Stimulated activated naive B cell treated with anti-CD40 and anti-IgM and Interleukin-4, amounts not matched to agents 10 μg/mL and 1 μg/mL and 100 μg/mL, for 72 hours (primary cell): ENCODE data around the gene FCRL5.

Experiments
- ATAC-seq, 2 donors: fragments of 150-1000 bp; cut with Tn5 transposase; replicated peaks; 2 replicates each; pipeline ENCODE4 v1.10.0; 2021; ENCODE audit warnings: moderate library complexity in 1 of 2
- DNase-seq: peaks from one replicate; pipeline ENCODE4 v3.0.0; 2021
- H3K27ac Mint-ChIP-seq: one replicate; pipeline ENCODE4 v1.8.0; 2022; ENCODE audit warnings: mild to moderate bottlenecking, mixed read lengths
- H3K27me3 Mint-ChIP-seq, 2 donors: one replicate each; pipeline ENCODE4 v1.8.0; 2022; ENCODE audit warnings: mixed read lengths in 2 of 2
- H3K36me3 Mint-ChIP-seq, 2 donors: one replicate each; pipeline ENCODE4 v1.8.0; 2022; ENCODE audit warnings: mixed read lengths in 2 of 2, mild to moderate bottlenecking in 1 of 2
- H3K4me1 Mint-ChIP-seq, 2 donors: one replicate each; pipeline ENCODE4 v1.8.0; 2022; ENCODE audit warnings: mixed read lengths in 2 of 2, mild to moderate bottlenecking in 1 of 2
- H3K4me3 Mint-ChIP-seq, 2 donors: one replicate each; pipeline ENCODE4 v1.8.0; 2022; ENCODE audit warnings: mild to moderate bottlenecking in 2 of 2, mixed read lengths in 2 of 2, moderate library complexity in 1 of 2
- H3K9me3 Mint-ChIP-seq, 2 donors: one replicate each; pipeline ENCODE4 v1.8.0; 2022; ENCODE audit warnings: mixed read lengths in 2 of 2, mild to moderate bottlenecking in 1 of 2

Gene FCRL5

DNA sequence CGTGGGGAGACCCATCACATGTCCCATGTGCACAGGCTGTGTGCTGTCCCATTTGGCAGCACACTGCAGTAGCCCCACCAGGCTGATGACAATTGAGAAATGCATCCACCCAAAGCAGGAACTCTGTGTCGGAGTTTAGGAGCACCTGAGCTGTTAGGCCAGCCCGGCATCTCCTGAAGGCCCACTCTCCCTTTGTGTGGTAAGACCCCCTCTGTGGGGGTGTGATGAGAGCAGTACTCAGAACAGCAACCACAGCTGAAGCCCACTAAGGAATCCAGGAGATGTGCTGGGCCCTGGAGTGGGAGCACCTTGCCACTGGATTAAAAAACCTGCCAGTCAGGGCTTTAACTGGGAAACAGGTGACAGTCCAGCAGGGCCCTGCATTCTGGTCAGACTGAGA, 37.2 kb downstream of the FCRL5 start:
- H3K4me3 Mint-ChIP-seq: no peak overlapping the region
- peak overlapping the region; percentile 6 for H3K27ac Mint-ChIP-seq
- H3K9me3 Mint-ChIP-seq: no peaks in the 10 kb centered on the region
- H3K36me3 Mint-ChIP-seq: peaks cover 43 to 51% of the 10 kb centered on the region in 2 donors
- H3K27me3 Mint-ChIP-seq: no peaks in the 10 kb centered on the region
- ATAC-seq: no peak
- DNase-seq: no peak
- H3K4me1 Mint-ChIP-seq: peaks cover 35 to 51% of the 10 kb centered on the region in 2 donors

DNA sequence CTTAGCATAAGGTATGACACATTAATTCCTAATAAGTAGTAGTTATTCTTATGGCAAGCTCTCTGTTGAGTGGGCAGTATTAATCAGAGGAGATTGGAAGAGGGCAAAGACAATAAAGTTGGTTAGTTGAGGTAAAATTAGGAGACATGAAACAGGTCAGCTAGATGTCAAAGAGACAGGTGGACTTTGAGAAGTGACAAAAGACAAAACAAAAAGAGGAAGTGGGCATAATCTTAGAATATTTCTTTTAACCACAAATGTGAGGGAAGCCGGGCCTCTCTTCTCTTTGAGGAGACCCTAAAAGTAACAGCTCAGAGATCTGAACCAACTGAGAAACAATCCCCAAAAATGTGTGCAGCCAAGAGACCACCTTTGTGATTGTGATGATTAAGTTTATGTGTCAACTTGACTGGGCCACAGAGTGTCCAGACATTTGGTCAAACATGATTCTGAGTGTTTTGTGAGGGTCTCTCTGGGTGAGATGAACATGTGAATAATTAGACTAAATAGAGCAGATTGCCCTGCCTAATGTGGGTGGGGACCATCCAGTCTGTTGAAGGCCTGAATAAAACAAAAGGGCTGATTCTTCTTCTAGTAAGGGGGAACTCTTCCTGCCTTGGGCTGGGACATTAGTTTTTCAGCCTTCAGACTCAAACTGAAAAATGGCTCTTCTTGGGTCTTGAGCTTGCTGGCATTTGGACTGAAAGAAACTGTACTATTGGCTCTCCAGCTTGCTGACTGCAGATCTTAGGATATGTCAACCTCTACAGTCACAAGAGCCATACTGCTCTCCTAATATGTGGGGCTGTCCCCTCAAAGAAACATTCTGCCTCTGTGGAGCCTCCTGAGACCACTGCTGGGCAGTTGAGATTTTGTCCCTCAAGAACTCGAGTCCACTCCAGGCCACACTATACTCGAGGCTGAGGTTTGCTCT, 40.0 kb downstream of the FCRL5 start:
- ATAC-seq (peak; percentile 75 to 81), DNase-seq (peak; percentile 54)
- H3K4me1 Mint-ChIP-seq: peaks cover 51 to 72% of the 10 kb centered on the region in 2 donors
- H3K27me3 Mint-ChIP-seq: no peaks in the 10 kb centered on the region
- H3K27ac Mint-ChIP-seq: peak overlapping the region; percentile 93
- H3K36me3 Mint-ChIP-seq: peaks cover 20 to 35% of the 10 kb centered on the region in 2 donors
- peak overlapping the region; percentile 40 to 55 for H3K4me3 Mint-ChIP-seq
- no peaks in the 10 kb centered on the region for H3K9me3 Mint-ChIP-seq

DNA sequence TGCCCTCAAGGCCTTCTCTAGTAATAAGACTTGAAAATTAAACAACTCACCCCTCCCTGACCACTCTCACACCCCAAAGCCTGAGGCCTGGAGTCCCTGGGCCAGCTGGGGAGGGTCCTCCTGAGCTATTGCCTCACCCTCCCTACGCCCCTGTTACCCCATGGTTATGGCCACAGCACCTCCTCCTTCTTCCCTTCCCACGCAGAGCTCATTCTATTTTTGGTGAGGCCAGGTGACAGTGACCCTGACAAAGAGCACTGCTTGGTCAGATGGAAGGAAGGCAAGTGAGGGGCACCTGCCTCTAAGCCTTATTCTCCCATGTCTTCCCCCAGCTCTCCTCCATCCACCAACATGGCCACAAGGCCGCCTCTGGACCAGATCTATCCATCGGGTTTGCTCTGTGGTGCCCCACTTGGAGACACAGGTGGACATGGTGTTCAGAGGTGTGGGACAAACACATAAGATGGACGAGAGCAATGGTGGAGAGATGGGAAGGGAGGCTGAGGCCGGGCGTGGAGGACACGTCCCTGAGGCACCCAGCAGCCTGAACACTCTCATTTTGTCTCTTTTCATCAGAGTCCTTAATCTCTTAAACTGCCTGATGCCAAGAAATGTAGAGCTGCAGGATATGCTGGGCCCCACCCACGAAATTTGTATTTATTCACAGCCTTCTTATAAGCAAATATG, 42.6 kb downstream of the FCRL5 start:
- Mint-ChIP-seq H3K36me3 (peaks cover 5 to 13% of the 10 kb centered on the region in 2 donors), H3K4me1 (peaks cover 62 to 78% of the 10 kb centered on the region in 2 donors), H3K9me3 (no peaks in the 10 kb centered on the region), H3K27ac (peak overlapping the region; percentile 91), H3K27me3 (no peaks in the 10 kb centered on the region), H3K4me3 (no peak overlapping the region)
- DNase-seq (no peak), ATAC-seq (no peak)

DNA sequence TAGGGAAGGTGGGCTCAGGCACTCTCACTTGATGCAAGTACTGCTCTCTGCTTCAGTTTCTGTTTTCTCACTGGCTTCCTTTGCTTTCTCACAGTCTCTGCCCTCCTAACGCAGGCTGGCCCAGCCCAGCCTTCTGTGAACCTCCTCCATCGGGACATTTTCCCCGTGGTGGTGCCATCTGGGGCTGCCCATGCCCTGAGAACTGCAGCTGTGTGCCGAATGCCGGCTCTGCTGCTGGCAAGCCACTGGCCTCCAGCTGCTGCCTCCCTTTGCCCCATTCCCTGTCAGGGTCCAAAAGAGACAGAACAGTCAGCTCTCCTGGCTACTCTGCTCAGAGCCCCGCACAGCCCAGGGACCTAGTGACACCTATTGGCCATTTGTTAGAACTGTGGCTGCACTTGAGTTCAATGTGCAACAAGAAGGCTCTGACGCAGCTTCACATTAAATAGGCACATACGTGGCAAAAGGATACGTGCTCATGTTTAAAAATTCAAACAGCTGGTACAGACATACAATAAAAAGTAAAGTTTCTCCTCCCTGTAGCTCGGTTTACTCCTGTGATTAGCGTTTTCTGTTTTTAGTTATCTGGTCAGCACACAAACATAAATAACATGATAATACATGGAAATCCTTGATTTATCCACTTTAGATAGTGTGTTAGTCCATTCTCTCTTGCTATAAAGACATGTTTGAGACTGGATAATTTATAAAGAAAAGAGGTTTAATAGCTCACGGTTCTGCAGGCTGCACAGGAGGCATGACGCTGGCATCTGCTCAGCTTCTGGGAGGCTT, 46.6 kb downstream of the FCRL5 start:
- Mint-ChIP-seq H3K4me1 (peaks cover 35 to 41% of the 10 kb centered on the region in 2 donors), H3K9me3 (no peaks in the 10 kb centered on the region), H3K27me3 (no peaks in the 10 kb centered on the region), H3K4me3 (peak overlapping the region; percentile 70 to 74), H3K36me3 (peaks cover 0 to 4% of the 10 kb centered on the region in 2 donors), H3K27ac (peak overlapping the region; percentile 91)
- peak; percentile 98 to 99 for ATAC-seq
- DNase-seq: peak; percentile 68

DNA sequence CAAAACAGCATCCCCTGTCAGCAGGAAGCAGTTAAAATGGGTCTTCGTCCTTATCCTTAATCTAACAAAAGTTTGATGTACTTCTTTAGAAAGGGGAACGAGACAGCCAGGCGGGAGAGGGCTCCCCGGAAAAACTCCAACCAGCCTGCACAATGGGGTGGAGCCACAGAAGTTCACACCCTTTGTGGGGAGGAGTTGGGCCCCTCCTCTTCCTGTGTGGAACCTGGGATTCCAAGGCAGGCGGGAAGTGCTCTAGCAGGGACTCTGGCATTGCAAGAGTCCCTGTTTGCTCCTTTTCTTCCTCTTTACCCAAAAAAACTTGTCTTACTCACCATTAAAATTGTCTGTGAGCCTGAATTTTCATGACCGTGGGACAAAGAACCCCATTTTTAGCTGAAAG, 47.7 kb downstream of the FCRL5 start:
- Mint-ChIP-seq H3K36me3 (peaks cover 0 to 4% of the 10 kb centered on the region in 2 donors), H3K9me3 (no peaks in the 10 kb centered on the region)

DNA sequence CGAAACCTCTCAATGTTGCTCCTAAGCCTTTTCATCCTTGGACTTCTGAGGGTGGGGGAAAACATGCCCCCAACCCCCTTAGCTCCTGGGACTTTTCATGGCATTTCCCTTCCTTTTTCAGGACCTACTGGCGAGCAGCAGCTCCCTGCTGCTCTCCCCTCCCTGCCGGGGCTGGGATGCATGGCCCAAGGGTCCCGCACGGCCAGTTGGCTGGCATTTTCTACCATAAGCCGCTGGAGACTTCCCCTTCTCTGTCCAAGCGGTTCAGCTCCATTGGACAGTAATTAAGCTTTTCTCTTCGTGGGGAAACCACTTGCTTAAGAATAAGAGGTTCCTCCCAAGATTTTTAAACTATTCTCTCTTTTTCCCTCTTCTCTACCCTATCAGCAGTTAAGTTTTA, 52.8 kb downstream of the FCRL5 start:
- Mint-ChIP-seq H3K4me1 (peaks cover 19 to 20% of the 10 kb centered on the region in 2 donors), H3K27ac (no peak overlapping the region), H3K36me3 (no peaks in the 10 kb centered on the region), H3K9me3 (no peaks in the 10 kb centered on the region), H3K4me3 (no peak overlapping the region), H3K27me3 (peaks cover 0 to 4% of the 10 kb centered on the region in 2 donors)
- ATAC-seq: no peak
- DNase-seq: no peak

More for the DNA sequence above, 47.7 kb downstream of the FCRL5 start:
- peaks cover 32 to 35% of the 10 kb centered on the region in 2 donors for H3K4me1 Mint-ChIP-seq
- DNase-seq (no peak), ATAC-seq (no peak)
- H3K27me3 Mint-ChIP-seq: no peaks in the 10 kb centered on the region
- H3K27ac Mint-ChIP-seq: peak overlapping the region; percentile 62
- no peak overlapping the region for H3K4me3 Mint-ChIP-seq

DNA sequence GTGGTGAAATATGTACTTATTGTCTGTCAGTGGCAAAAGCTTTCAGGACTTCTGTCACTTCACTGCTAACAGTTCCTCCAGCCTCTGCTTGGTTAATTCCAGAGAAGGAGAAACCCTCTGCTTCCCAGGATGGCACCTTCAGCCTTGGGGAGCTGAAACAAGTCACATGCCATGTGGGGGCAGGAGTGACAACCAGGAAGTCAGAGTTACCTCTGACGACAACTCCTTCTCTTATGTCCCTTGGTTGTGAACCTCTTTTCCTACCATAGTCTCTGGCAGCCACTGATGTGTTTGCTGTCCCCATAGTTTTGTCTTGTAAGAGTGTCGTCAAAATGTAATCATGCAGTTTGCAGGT, 53.6 kb downstream of the FCRL5 start:
- Mint-ChIP-seq H3K9me3 (no peaks in the 10 kb centered on the region), H3K36me3 (no peaks in the 10 kb centered on the region), H3K27ac (no peak overlapping the region), H3K4me3 (no peak overlapping the region), H3K27me3 (peaks cover 2 to 8% of the 10 kb centered on the region in 2 donors), H3K4me1 (peaks cover 18 to 20% of the 10 kb centered on the region in 2 donors)
- no peak for ATAC-seq
- DNase-seq: no peak

DNA sequence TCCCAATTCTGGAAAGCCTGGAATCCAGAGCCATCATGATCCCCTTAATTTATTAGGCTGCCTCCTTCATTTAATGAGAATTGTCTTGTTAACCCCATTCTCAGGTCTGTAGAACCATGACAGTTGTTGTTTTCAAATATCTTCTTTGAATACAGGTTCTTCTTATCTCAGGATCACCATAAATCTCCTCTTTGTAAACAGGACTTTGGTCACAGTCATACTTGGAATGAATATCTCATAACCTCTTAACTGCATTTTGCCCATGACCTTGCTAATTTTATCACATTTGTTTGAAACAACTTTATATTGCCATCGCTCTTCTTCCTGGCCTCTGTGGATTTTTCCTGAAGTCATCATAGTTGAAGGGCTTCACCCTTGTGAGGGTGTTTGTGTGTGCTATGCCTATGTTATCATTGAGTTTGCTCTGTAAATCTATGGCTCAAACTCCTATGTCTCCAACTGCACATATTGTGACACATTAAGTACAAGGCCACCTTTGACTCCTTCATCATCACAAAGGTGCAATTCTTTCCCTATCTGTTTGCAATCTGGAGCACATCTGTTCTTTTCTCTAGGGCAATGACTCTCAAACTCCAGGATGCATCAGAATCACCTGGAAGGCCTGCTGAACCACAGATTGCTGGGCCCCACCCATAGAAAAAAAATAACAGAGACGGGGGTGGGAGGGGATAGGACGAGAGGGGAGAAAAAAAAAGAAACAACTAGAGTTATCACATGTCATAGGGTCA, 54.2 kb downstream of the FCRL5 start:
- no peak for ATAC-seq
- H3K4me1 Mint-ChIP-seq: peaks cover 18 to 20% of the 10 kb centered on the region in 2 donors
- no peak overlapping the region for H3K4me3 Mint-ChIP-seq
- H3K9me3 Mint-ChIP-seq: no peaks in the 10 kb centered on the region
- no peak overlapping the region for H3K27ac Mint-ChIP-seq
- DNase-seq: no peak
- peaks cover 4 to 12% of the 10 kb centered on the region in 2 donors for H3K27me3 Mint-ChIP-seq
- H3K36me3 Mint-ChIP-seq: no peaks in the 10 kb centered on the region

DNA sequence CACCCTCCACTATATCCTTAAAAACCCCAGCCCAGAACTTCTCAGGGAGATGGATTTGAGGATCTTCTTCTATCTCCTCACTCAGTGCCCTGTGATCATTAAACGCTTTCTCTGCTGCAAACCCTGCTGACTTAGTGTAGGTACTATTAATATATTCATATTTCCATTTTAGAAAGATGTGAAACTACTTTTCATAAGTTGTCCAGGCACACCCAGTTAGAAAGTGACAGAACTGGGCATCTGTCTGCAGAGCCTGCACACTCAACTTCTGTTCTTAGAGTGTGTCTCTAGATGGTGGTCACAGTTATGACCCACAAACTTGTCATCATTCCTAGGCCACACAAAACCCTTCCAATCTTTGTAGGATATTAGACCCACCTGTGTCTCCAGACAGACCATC, 55.0 kb downstream of the FCRL5 start:
- no peak overlapping the region for H3K27ac Mint-ChIP-seq
- DNase-seq (no peak), ATAC-seq (peak; percentile 25 to 38)
- peaks cover 18 to 20% of the 10 kb centered on the region in 2 donors for H3K4me1 Mint-ChIP-seq
- no peaks in the 10 kb centered on the region for H3K9me3 Mint-ChIP-seq
- H3K4me3 Mint-ChIP-seq: no peak overlapping the region
- H3K36me3 Mint-ChIP-seq: no peaks in the 10 kb centered on the region
- H3K27me3 Mint-ChIP-seq: peaks cover 4 to 17% of the 10 kb centered on the region in 2 donors

DNA sequence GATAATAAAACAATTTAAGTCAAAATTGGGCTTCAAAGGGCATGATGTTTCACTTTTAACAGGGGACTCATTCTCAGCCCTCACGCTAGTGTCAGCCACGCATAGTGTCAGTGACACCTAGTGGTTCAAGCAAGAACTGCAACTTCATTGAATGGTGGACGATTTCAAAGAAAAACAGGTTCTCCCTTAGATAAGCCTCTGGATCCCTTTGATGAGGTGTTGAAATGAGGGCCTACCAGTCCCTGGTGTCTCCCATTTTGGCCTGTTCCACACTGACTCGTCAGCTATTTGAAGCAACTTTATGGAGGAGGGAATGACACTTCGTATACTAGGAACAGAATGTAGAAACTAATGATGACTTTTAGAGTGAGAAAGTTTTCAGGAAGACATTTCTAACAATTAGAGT, 56.2 kb downstream of the FCRL5 start:
- peaks cover 18 to 20% of the 10 kb centered on the region in 2 donors for H3K4me1 Mint-ChIP-seq
- no peak overlapping the region for H3K4me3 Mint-ChIP-seq
- ATAC-seq (peak; percentile 79 to 89), DNase-seq (peak; percentile 48)
- H3K27ac Mint-ChIP-seq: no peak overlapping the region
- no peaks in the 10 kb centered on the region for H3K9me3 Mint-ChIP-seq
- peaks cover 4 to 29% of the 10 kb centered on the region in 2 donors for H3K27me3 Mint-ChIP-seq
- H3K36me3 Mint-ChIP-seq: no peaks in the 10 kb centered on the region

DNA sequence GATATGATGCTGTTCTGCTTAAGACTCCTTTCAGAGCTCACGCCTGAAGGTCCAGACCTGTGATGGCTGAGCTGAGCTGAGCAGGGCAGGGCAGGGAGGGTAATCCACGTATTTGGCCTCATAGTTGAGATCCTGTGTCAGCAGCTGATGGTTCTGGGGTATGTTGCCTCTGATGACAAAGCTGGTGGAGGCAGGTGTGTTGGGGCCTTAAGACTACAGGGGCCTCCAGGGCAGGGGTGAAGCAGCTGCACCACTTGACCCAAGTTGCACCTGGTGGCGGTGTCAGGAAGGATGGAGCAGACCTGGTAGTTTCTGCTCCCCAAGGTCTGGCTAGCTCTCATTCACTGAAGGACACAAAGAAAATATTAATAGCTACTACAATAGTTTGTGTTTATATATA, 57.0 kb downstream of the FCRL5 start:
- no peak for DNase-seq
- H3K9me3 Mint-ChIP-seq: no peaks in the 10 kb centered on the region
- no peak overlapping the region for H3K27ac Mint-ChIP-seq
- H3K36me3 Mint-ChIP-seq: no peaks in the 10 kb centered on the region
- H3K4me3 Mint-ChIP-seq: no peak overlapping the region
- no peak for ATAC-seq
- peaks cover 22 to 26% of the 10 kb centered on the region in 2 donors for H3K4me1 Mint-ChIP-seq
- peaks cover 4 to 29% of the 10 kb centered on the region in 2 donors for H3K27me3 Mint-ChIP-seq

DNA sequence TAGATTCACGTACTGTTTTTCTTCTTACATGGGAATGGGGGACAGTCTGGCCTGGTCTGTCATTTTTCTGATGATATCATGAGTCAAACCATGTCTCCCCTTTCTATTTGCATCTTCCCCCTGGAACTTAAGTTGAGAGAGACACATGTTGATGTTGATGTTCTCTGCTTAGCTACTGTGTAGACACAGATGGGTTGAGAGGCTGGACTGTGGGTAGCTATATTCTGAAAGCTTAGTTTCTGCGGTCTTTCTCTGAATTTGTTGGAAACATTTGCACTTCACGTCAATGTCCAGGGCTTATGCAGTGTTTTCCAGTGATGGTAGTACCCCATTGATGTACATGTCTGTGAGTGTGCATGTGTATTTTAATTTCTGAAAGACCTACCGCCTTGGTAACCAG, 58.2 kb downstream of the FCRL5 start:
- no peak for ATAC-seq
- Mint-ChIP-seq H3K4me1 (peaks cover 19 to 30% of the 10 kb centered on the region in 2 donors), H3K27me3 (peaks cover 4 to 29% of the 10 kb centered on the region in 2 donors), H3K4me3 (no peak overlapping the region), H3K9me3 (no peaks in the 10 kb centered on the region), H3K36me3 (no peaks in the 10 kb centered on the region), H3K27ac (no peak overlapping the region)
- no peak for DNase-seq

DNA sequence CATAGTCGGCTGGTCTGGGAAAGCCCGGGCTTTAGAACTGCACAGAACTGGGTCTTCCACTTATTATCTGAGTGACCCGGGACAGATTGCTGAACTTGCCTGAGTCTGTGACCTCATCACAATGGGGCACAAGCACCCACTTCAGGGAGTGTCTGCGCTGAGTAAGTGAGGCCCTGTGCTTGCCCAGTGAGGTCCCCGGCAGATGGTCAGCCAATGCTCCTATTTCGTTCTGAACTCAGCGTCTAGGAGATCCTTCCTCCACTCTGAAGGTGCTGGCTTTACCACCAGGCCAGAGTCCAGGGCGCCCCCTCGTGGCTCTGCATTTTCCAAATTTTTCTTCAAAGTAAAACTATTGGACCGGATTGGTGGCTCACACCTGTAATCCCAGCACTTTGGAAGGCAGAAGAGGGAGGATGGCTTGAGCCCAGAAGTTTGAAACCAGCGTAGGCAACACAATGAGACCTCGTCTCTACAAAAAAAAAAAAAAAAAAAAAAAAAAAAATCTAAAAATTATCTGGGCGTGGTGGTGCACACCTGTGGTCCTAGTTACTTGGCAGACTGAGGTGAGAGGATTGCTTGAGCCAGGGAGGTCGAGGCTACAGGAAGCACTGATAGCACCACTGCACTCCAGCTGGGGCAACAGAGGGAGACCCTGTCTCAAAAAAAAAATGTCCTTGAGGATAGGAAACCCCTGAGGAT, 61.7 kb downstream of the FCRL5 start:
- no peak overlapping the region for H3K4me3 Mint-ChIP-seq
- ATAC-seq: peak; percentile 71 to 73

More for the DNA sequence above, 61.7 kb downstream of the FCRL5 start:
- Mint-ChIP-seq H3K4me1 (peaks cover 4 to 16% of the 10 kb centered on the region in 2 donors), H3K36me3 (no peaks in the 10 kb centered on the region), H3K9me3 (no peaks in the 10 kb centered on the region), H3K27ac (no peak overlapping the region), H3K27me3 (peaks cover 4 to 29% of the 10 kb centered on the region in 2 donors)
- DNase-seq: peak; percentile 57
